Fibroblast of lung (primary cell): ENCODE data around the gene TEDC2. TPM values are rescaled to one million over a fixed set of nuclear protein-coding genes. Genes with fewer than 3 reads are reported as not detected.
A peak's percentile ranks its signal among the peaks of the same experiment; 100 is the strongest.

Source experiments
- DNase-seq, 2 donors: peaks; one replicate each; pipeline versions ENCODE4 v3.0.0 to v3.0.0-alpha.2; 2010; ENCODE audit warnings: low read depth in 2 of 2
- H2AFZ ChIP-seq: 2 replicates; pipeline ENCODE4 v1.5.1; 2012; ENCODE audit warnings: low read length, control low read depth, inconsistent platforms
- H3K27ac ChIP-seq: 2 replicates; pipeline ENCODE4 v1.5.1; 2011; ENCODE audit warnings: low read length, control low read depth; ENCODE audit not compliant: insufficient read depth
- H3K27me3 ChIP-seq: 2 replicates; pipeline ENCODE4 v1.5.1; 2011; ENCODE audit warnings: mild to moderate bottlenecking, low read length; ENCODE audit not compliant: control insufficient read depth, insufficient read depth
- H3K36me3 ChIP-seq: 2 replicates; pipeline ENCODE4 v1.5.1; 2011; ENCODE audit warnings: low read length; ENCODE audit not compliant: control insufficient read depth, insufficient read depth
- H3K4me1 ChIP-seq: 2 replicates; pipeline ENCODE4 v1.5.1; 2011; ENCODE audit warnings: low read length; ENCODE audit not compliant: control insufficient read depth, insufficient read depth; ENCODE audit errors: extremely low read depth
- H3K4me2 ChIP-seq: 2 replicates; pipeline ENCODE4 v1.5.1; 2011; ENCODE audit warnings: low read length, control low read depth; ENCODE audit not compliant: insufficient read depth; ENCODE audit errors: extremely low read depth
- H3K4me3 ChIP-seq, 4 experiments: fragments of 200-600 bp in 1 of 4; sonication (generic) in 1 of 4; replicated peaks in 1 of 4; 2 replicates each; pipeline ENCODE4 v1.5.1; 2011 to 2016; ENCODE audit warnings: low read length in 4 of 4, low read depth in 3 of 4, mild to moderate bottlenecking in 3 of 4, control low read depth in 2 of 4, inconsistent platforms in 1 of 4, mixed read lengths in 1 of 4; ENCODE audit not compliant: insufficient read depth in 1 of 4; ENCODE audit errors: control extremely low read depth in 1 of 4
- H3K79me2 ChIP-seq: 2 replicates; pipeline ENCODE4 v1.5.1; 2012; ENCODE audit warnings: mild to moderate bottlenecking, low read length, inconsistent platforms; ENCODE audit not compliant: control insufficient read depth, insufficient read depth
- H3K9ac ChIP-seq: 2 replicates; pipeline ENCODE4 v1.5.1; 2011; ENCODE audit warnings: mild to moderate bottlenecking, low read length, control low read depth; ENCODE audit not compliant: insufficient read depth
- H3K9me3 ChIP-seq: 2 replicates; pipeline ENCODE4 v1.5.1; 2012; ENCODE audit warnings: low read depth, low read length; ENCODE audit not compliant: control insufficient read depth, insufficient read depth
- H4K20me1 ChIP-seq: 2 replicates; pipeline ENCODE4 v1.5.1; 2011; ENCODE audit warnings: low read length; ENCODE audit not compliant: control insufficient read depth, insufficient read depth; ENCODE audit errors: extremely low read depth
- CTCF ChIP-seq, 2 donors: IDR thresholded peaks in 1 of 2; conservative IDR thresholded peaks in 1 of 2; 1 replicate in 1 of 2; 2 replicates in 1 of 2; pipeline ENCODE4 v1.5.1; 2011 to 2012; ENCODE audit warnings: low read length in 2 of 2, control low read depth in 1 of 2, inconsistent platforms in 1 of 2, low read depth in 1 of 2, mild to moderate bottlenecking in 1 of 2
- EZH2 ChIP-seq: IDR thresholded peaks from 2 replicates; pipeline ENCODE4 v1.5.1; 2012; ENCODE audit warnings: low read length, control low read depth, mild to moderate bottlenecking; ENCODE audit errors: missing control alignments
- polyA plus RNA-seq, 2 donors: library from polyadenylated mRNA; depleted of rRNA in 1 of 2; stranded (reverse) in 1 of 2; unstranded in 1 of 2; fragments of >200 nt; gene quantifications; 2 replicates each; pipeline ENCODE4 v1.2.1, GENCODE V29; 2011 to 2012; ENCODE audit warnings: missing spikeins in 1 of 2
- total RNA-seq: library from RNA; depleted of rRNA; stranded (reverse); fragments of >200 nt; gene quantifications from 2 replicates; pipeline ENCODE4 v1.2.1, GENCODE V29; 2014

The TEDC2 gene
- total and polyA plus RNA-seq, 2 donors (not counting 1 experiment from before 2014, with no cell fraction given): 1.2 to 1.7 TPM

- Histone ChIP-seq H3K36me3 (no peaks in the 10 kb centered on the region), H3K4me1 (peaks cover 18% of the 10 kb centered on the region), H3K9me3 (no peaks in the 10 kb centered on the region), H3K4me3 (peak within 1 kb of the TSS in 1 of 4 experiments; percentile 44), H3K79me2 (peaks cover 3% of the 10 kb centered on the region), H2AFZ (no peak within 1 kb of the TSS), H3K9ac (no peak within 1 kb of the TSS), H3K4me2 (peak within 1 kb of the TSS; percentile 25), H3K27me3 (no peaks in the 10 kb centered on the region), H4K20me1 (no peaks in the 10 kb centered on the region), H3K27ac (no peak within 1 kb of the TSS)
- TF ChIP-seq EZH2: no peak
- no peak for TF ChIP-seq CTCF (conservative IDR thresholded peaks at IDR 0.05 in 1 of 2, IDR thresholded peaks at IDR 0.05 in 1 of 2; ENCODE audit: low read depth in 1 of 2, low read length in 2 of 2)
- no peak for DNase-seq
Measured at GRCh38 chr16:2471016-2471652, 11.2 kb downstream of the TEDC2 start, which contains the start of gene NTN3. Gene NTN3 (plus strand): TSS chr16:2471297. CDS start chr16:2471702, 405 bp downstream.

GRCh38 chr16:2471653-2472487, 12.0 kb downstream of the TEDC2 start:
- Histone ChIP-seq H2AFZ (no peak overlapping the region), H3K79me2 (peaks cover 3% of the 10 kb centered on the region), H3K4me2 (peak overlapping the region; percentile 25), H3K27me3 (no peaks in the 10 kb centered on the region), H3K9me3 (no peaks in the 10 kb centered on the region), H4K20me1 (no peaks in the 10 kb centered on the region), H3K4me1 (peaks cover 18% of the 10 kb centered on the region), H3K4me3 (peak overlapping the region in 1 of 4 experiments; percentile 44), H3K9ac (no peak overlapping the region), H3K36me3 (no peaks in the 10 kb centered on the region), H3K27ac (no peak overlapping the region)
- DNase-seq: no peak
- TF ChIP-seq CTCF (conservative IDR thresholded peaks at IDR 0.05 in 1 of 2, IDR thresholded peaks at IDR 0.05 in 1 of 2; ENCODE audit: low read depth in 1 of 2, low read length in 2 of 2) (no peak), EZH2 (no peak)

GRCh38 chr16:2472488-2472864, 12.6 kb downstream of the TEDC2 start:
- no peak overlapping the region for H2AFZ ChIP-seq
- H3K9ac ChIP-seq: no peak overlapping the region
- H3K79me2 ChIP-seq: peaks cover 3% of the 10 kb centered on the region
- no peak overlapping the region for H3K4me2 ChIP-seq
- no peaks in the 10 kb centered on the region for H3K9me3 ChIP-seq
- TF ChIP-seq CTCF (conservative IDR thresholded peaks at IDR 0.05 in 1 of 2, IDR thresholded peaks at IDR 0.05 in 1 of 2; ENCODE audit: low read depth in 1 of 2, low read length in 2 of 2) (no peak), EZH2 (no peak)
- no peak overlapping the region for H3K27ac ChIP-seq
- H3K4me3 ChIP-seq: no peak overlapping the region
- H3K27me3 ChIP-seq: no peaks in the 10 kb centered on the region
- no peak for DNase-seq
- peaks cover 16% of the 10 kb centered on the region for H3K4me1 ChIP-seq
- H4K20me1 ChIP-seq: no peaks in the 10 kb centered on the region
- H3K36me3 ChIP-seq: no peaks in the 10 kb centered on the region
